Right atrium auricular region (tissue), 2 donors: ENCODE measurements around the gene PMVK. TPM values are rescaled to one million over a fixed set of nuclear protein-coding genes. Genes with fewer than 3 reads are reported as not detected.

Source experiments
- DNase-seq: peaks from one replicate; pipeline ENCODE4 v3.0.0-alpha.2; 2019; ENCODE audit warnings: low spot score
- H3K27ac ChIP-seq, 2 donors: fragments of 200-600 bp; sonication (generic); 1 replicate in 1 of 2; 2 replicates in 1 of 2; pipeline ENCODE4 v1.5.1; 2016 to 2019
- H3K27me3 ChIP-seq, 2 donors: fragments of 200-600 bp; sonication (generic); one replicate each; pipeline versions ENCODE4 v1.5.1 to v1.6.0; 2017 to 2019
- H3K36me3 ChIP-seq: fragments of 200-600 bp; sonication (generic); one replicate; pipeline ENCODE4 v1.5.1; 2016
- H3K4me1 ChIP-seq, 2 donors: fragments of 200-600 bp; sonication (generic); one replicate each; pipeline versions ENCODE4 v1.5.1 to v1.6.0; 2017 to 2019
- H3K4me3 ChIP-seq, 2 donors: fragments of 200-600 bp; sonication (generic); 1 replicate in 1 of 2; 2 replicates in 1 of 2; pipeline ENCODE4 v1.5.1; 2017 to 2019; ENCODE audit warnings: mild to moderate bottlenecking in 1 of 2, moderate library complexity in 1 of 2
- H3K9me3 ChIP-seq, 2 donors: fragments of 200-600 bp; sonication (generic); one replicate each; pipeline ENCODE4 v1.5.1; 2019
- total RNA-seq, 2 donors: library from RNA; depleted of rRNA; stranded (reverse); fragments of >200 nt; gene quantifications; one replicate each; pipeline ENCODE4 v1.1.0, GENCODE V29; 2016
- TF ChIP-seq, protein P1 (sequence below), 2 donors: fragments of 200-600 bp; sonication (generic); IDR thresholded peaks; one replicate each; pipeline ENCODE4 v1.5.1; 2019; ENCODE audit warnings: antibody characterized with exemption in 2 of 2

Gene PMVK
- total RNA-seq, 2 donors from 2014 or later: 15.7 to 21.2 TPM

DNA sequence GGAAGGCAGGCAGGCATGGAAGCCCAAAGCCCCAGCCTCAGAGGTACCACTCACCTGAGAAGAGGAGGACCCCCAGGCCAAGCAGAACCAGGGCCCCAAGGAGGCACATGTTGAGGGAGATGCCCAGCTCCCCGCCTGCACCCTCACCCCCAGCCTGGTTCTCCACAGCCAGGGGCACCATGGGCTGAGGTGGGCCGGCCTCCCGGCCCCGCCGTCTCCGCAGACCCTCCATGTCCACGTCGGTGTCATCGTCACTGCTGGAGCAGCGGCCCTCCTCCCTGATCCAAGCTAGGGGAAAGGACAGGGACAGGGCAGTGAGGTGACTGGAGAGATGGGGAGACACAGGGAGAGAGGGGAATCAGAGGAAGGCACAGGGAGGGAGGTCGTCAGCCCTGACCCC lies 11.6 kb upstream of the PMVK start:
- H3K36me3 ChIP-seq: peaks cover 22% of the 10 kb centered on the region
- TF ChIP-seq, protein P1, sequence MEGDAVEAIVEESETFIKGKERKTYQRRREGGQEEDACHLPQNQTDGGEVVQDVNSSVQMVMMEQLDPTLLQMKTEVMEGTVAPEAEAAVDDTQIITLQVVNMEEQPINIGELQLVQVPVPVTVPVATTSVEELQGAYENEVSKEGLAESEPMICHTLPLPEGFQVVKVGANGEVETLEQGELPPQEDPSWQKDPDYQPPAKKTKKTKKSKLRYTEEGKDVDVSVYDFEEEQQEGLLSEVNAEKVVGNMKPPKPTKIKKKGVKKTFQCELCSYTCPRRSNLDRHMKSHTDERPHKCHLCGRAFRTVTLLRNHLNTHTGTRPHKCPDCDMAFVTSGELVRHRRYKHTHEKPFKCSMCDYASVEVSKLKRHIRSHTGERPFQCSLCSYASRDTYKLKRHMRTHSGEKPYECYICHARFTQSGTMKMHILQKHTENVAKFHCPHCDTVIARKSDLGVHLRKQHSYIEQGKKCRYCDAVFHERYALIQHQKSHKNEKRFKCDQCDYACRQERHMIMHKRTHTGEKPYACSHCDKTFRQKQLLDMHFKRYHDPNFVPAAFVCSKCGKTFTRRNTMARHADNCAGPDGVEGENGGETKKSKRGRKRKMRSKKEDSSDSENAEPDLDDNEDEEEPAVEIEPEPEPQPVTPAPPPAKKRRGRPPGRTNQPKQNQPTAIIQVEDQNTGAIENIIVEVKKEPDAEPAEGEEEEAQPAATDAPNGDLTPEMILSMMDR (IDR thresholded peaks at IDR 0.05): no peak
- H3K27me3 ChIP-seq: no peaks in the 10 kb centered on the region
- no peaks in the 10 kb centered on the region for H3K9me3 ChIP-seq
- no peak overlapping the region for H3K4me3 ChIP-seq
- H3K4me1 ChIP-seq: peaks cover 0 to 30% of the 10 kb centered on the region in 2 donors
- no peak overlapping the region for H3K27ac ChIP-seq
- no peak for DNase-seq

DNA sequence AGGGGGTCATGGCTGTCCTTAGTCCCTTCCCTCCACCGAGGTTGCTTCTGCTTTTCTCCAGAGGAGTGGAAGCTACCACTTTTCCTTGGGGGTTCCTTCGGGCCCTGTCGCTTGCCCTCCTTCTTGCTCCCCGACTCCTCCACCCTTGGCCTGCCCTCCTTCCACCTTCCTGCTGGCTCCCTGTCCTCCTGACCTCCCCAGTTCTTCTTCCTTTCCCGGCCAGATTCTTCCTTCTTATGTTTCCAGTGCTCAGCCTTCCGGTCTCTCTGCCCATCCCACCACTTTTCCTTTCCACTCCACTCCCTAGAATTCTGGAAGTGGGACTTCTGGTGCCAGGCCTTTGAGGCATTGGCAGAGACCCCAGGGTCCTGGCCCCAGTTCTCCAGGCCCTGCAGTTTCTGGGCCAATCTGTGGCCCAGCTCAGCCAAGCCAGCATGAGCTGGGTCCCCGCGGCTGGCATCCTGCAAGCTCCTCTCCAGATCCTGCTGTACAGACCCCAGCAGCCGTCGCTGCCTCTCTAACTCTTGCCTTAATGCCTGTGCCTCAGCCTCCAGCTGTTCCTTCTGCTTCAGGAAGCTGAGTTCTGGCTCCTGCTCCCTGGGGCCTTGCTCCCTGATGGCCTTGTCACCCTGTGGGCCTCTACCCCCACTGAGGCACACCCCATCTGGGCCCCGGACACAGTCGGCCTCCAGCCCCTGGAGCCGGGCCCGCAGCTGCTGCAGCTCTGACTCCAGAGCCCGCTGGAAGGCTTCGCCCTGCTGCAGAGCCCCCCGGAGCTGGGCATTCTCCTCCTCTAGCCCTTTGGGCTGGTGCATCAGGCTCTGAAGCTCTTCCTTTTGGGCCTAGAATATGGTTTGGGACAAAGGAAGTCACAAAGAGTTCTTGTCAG lies 9.7 kb upstream of the PMVK start:
- Histone ChIP-seq H3K36me3 (peaks cover 19% of the 10 kb centered on the region), H3K4me3 (no peak overlapping the region), H3K27me3 (no peaks in the 10 kb centered on the region), H3K9me3 (no peaks in the 10 kb centered on the region), H3K27ac (no peak overlapping the region), H3K4me1 (peaks cover 0 to 32% of the 10 kb centered on the region in 2 donors)
- DNase-seq: no peak
- TF ChIP-seq, protein P1 (IDR thresholded peaks at IDR 0.05): no peak

DNA sequence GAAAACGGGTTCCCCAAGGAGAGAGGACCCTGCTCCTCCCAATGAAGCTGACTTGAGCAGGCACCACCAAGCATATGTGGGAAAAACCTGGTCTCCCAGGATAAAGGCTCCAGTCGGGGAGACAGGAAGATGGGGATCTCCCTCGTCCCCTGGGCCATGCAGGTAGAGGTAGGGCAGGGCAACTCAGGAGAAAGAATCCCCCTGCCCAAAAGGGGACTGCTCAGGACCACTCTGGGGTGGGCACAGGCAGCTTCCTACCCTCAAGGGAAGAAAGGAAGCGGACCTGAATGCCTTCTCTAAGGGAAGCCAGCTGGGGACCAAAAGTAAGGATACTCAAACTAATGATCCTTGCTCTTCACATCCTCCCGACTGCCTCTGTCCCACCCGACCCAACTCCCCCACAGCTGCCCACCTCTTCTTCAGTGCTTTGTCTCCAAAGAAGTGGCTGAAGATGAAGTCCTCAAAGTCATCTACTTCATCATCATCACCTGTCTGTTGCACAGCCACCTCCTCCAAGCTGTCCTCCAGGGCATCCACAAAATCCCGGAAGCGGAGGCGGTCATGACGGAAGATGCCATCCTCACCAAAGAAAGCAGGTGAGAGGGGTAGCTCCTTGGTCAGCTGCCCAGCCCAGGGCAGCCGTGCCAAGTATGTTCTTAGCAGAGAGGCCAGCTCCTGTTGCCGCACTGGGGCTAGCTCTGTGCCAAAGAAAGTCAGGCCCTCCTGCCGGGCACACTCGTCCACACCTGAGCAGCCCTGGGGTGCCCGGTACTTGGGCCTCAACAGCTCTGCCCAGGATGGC lies 8.8 kb upstream of the PMVK start:
- Histone ChIP-seq H3K4me1 (peaks cover 0 to 40% of the 10 kb centered on the region in 2 donors), H3K36me3 (peaks cover 15% of the 10 kb centered on the region), H3K4me3 (no peak overlapping the region), H3K27ac (peak overlapping the region; percentile 60 to 66), H3K9me3 (no peaks in the 10 kb centered on the region), H3K27me3 (no peaks in the 10 kb centered on the region)
- TF ChIP-seq, protein P1 (IDR thresholded peaks at IDR 0.05): no peak
- DNase-seq: no peak

DNA sequence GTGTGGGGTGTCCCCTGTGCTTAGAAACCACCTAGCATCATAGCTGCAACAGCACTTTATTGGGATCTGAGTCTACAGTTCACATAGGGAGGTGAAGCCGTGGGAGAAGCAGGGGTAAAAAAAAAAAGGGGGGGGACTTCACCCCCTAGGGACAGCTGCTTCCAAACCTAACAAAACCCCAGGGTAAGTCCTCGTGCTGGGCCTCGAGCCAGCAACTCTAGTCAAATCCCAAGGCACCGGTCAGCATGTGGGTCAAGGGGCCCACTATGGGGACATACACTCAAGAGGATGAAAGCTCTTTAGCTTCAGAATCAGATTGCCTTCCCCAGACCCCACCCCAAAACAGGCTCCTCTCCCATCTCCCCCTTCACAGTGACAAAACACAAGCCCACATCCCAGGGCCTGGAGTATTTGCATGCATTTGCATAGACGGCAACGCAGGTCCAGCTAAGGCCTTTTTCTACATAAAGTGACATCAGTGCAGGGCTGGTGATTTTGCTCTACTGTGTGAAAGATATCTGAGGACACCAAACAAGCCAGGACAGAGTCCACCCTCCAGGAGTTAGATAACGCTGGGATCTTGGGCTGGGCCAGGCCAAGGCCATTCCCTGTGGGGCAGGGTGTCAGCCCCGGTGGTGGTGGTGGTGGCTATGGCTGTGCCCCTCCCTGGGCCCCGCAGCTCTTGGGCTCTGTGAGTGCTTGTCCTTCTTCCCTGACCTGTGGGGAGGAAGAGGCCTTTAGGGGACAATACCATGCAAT lies 8.1 kb upstream of the PMVK start:
- peak overlapping the region; percentile 60 to 66 for H3K27ac ChIP-seq
- peaks cover 15% of the 10 kb centered on the region for H3K36me3 ChIP-seq
- H3K4me1 ChIP-seq: peaks cover 0 to 48% of the 10 kb centered on the region in 2 donors
- H3K9me3 ChIP-seq: no peaks in the 10 kb centered on the region
- TF ChIP-seq, protein P1 (IDR thresholded peaks at IDR 0.05): no peak
- DNase-seq: no peak
- no peak overlapping the region for H3K4me3 ChIP-seq
- H3K27me3 ChIP-seq: no peaks in the 10 kb centered on the region

DNA sequence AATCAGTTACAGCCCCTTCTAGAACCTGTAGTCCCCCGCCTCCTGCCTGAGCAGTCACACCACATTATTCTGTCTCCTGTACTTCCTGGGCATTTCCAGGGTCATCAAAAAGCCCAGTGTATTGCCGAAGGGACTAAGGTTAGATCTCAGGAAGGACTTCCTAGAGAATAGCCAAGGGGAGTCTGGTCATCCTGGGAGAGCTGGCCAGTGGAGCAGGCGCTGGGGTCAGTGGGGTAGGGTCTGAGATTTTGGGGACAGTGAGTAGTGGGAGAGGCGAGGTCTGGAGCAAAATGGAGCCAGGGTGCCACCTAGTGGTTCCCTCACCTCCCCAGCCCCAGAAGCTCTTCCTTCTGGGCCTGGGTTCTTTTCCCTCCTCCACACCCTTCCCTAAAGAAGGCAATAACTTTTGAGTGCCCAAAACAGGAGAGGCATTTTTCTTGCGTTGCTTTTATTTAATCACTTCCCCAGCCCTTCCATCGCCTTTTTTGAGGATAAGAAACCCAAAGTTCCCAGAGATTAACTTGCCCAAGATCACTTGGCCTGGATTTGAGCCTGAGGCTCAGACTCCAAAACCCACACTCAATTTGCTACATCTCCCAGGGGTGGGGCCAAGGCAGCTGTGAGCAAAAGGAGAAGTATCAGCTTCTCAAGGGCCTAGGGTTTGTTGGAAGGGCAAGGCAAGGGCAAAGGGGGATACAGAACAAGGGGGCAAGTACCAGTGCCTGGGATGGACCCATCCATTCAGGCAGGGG lies 7.3 kb upstream of the PMVK start:
- Histone ChIP-seq H3K36me3 (peaks cover 15% of the 10 kb centered on the region), H3K4me3 (no peak overlapping the region), H3K27ac (peak overlapping the region; percentile 60 to 66), H3K4me1 (peaks cover 0 to 49% of the 10 kb centered on the region in 2 donors), H3K27me3 (no peaks in the 10 kb centered on the region), H3K9me3 (no peaks in the 10 kb centered on the region)
- no peak for DNase-seq
- TF ChIP-seq, protein P1 (IDR thresholded peaks at IDR 0.05): peak; percentile 50 to 78
